ENCODE data around the gene FBXL19.

The FBXL19 gene

DNA sequence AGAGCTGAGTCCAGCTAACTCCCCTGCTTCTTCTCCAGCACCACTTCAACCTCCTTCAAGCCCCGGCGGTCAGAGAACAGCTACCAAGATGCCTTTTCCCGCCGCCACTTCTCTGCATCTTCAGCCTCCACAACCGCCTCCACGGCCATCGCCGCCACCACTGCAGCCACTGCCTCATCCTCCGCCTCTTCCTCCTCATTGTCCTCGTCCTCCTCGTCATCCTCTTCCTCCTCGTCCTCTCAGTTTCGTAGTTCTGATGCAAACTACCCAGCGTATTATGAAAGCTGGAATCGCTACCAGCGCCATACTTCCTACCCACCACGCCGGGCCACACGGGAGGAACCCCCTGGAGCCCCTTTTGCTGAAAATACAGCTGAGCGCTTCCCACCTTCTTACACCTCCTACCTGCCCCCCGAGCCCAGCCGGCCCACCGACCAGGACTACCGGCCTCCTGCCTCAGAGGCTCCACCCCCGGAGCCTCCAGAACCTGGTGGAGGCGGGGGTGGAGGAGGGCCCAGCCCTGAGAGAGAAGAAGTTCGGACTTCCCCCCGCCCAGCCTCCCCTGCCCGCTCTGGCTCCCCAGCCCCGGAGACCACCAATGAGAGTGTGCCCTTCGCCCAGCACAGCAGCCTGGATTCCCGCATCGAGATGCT is 41.3 kb downstream of the FBXL19 start:
- DNase-seq (ENCODE audit: low read depth, low spot score) = no peak

GRCh38 chr16:30965436-30965835 is 42.1 kb downstream of the FBXL19 start:
- DNase-seq (ENCODE audit: low read depth, low spot score) = no peak

DNA sequence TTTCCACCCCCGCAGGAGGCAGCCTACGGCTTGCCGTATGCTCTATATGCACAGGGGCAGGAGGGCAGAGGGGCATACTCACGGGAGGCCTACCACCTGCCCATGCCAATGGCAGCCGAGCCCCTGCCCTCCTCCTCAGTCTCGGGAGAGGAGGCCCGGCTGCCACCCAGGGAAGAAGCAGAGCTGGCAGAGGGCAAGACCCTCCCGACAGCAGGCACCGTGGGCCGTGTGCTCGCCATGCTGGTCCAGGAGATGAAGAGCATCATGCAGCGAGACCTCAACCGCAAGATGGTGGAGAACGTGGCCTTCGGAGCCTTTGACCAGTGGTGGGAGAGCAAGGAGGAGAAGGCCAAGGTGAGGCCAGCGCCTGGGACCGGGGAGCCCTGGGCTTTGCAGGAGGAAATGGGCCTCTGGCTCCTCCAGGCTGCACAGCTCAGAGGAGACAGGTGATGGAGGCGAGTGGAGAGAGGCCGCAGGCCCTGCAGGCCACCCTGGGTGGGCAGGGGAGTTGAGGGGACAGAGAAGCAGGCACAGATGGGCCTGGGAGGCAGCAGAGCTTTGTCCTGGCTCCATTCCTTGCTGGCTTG is 42.8 kb downstream of the FBXL19 start:
- DNase-seq (ENCODE audit: low read depth, low spot score) = no peak

DNA sequence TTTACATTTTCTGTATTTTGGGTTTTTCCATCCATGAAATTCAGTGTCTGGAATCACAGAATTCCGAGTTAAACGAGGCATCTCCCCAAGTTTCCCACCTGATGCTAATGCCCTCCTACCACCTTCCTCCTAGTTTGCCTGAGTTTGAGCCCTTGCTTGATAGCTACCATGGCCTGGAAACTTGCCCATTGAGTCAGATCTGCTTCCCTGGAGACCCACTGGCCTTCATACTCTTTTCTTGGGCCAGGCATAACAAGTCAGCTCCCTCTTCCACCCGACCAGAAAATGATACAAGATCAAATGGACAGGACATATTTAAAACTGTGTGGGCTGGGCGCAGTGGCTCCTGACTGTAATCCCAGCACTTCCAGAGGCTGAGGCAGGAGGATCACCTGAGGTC is 44.4 kb downstream of the FBXL19 start:
- no peak for DNase-seq (ENCODE audit: low read depth, low spot score)

GRCh38 chr16:30969246-30969842 is 46.0 kb downstream of the FBXL19 start:
- no peak for DNase-seq (ENCODE audit: low read depth, low spot score)

DNA sequence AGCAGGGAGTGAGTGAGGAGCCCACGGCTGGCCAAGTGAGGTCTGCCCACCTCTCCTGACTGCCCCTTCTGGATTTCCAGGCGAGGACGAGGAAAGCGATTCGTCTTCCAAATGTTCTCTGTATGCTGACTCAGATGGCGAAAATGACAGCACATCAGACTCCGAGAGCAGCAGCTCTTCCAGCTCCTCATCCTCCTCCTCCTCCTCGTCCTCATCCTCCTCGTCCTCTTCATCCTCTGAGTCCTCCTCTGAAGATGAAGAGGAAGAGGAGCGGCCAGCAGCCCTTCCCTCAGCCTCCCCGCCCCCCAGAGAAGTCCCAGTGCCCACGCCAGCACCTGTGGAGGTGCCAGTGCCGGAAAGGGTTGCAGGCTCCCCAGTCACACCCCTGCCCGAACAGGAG is 47.9 kb downstream of the FBXL19 start:
- no peak for DNase-seq (ENCODE audit: low read depth, low spot score)

GRCh38 chr16:30972872-30973271 is 49.5 kb downstream of the FBXL19 start:
- DNase-seq (ENCODE audit: low read depth, low spot score) = peak; percentile 63

GRCh38 chr16:30974348-30974747 is 51.0 kb downstream of the FBXL19 start:
- DNase-seq (ENCODE audit: low read depth, low spot score) = no peak

DNA sequence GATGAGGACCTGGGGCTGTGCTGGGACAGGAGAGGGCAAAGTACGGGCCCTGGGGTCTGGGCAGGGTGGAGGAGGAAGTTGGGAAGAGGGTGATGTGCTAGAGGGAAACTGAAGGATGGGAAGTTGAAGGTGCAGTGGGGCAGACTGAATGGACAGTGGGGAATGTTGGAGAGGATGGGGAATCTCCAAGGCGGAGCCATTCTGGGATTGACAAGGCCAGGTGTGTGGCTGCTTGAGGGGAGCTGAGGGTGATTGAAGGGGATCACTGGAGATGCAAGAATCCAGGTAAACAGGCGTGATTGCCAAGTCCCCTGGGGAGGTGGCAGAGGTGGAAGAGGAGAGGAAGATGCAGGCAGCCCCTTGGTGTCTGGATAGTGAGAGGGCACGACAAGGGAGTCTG is 53.1 kb downstream of the FBXL19 start:
- DNase-seq (ENCODE audit: low read depth, low spot score) = no peak

DNA sequence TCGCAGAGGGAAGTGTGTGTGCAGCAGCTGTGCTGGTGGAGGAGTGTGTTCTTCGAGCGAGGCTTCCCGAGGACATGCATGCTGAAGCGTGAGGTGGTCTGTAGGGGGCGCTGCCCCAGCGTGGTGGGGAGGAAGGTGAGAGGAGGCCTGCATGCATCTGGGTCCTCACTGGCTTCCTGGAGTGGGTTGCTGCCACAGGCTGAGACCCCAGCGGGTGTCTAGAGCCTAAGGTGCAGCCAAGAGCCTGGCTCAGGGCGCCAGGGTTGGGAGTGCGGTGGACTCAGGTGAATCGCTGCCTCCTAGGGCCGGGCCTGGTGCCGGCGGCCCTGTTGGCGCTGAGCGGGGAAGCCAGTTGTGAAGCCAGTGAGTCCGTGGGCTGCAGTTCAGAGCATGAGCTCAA is 54.1 kb downstream of the FBXL19 start:
- DNase-seq (ENCODE audit: low read depth, low spot score) = peak; percentile 45

DNA sequence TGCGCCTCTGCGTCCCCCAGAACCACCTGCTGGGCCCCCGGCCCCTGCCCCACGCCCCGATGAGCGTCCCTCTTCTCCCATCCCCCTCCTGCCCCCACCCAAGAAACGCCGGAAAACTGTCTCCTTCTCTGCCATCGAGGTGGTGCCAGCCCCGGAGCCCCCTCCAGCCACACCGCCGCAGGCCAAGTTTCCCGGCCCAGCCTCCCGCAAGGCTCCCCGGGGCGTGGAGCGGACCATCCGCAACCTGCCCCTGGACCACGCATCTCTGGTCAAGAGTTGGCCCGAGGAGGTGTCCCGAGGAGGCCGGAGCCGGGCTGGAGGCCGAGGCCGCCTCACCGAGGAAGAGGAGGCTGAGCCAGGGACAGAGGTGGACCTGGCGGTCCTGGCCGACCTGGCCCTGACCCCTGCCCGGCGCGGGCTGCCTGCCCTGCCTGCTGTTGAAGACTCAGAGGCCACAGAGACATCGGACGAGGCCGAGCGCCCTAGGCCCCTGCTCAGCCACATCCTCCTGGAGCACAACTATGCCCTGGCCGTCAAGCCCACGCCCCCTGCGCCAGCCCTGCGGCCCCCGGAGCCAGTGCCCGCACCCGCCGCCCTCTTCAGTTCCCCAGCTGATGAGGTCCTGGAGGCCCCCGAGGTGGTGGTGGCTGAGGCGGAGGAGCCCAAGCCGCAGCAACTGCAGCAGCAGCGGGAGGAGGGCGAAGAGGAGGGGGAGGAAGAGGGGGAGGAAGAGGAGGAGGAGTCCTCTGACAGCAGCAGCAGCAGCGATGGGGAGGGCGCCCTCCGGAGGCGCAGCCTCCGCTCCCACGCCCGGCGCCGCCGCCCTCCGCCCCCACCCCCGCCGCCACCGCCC is 56.0 kb downstream of the FBXL19 start:
- no peak for DNase-seq (ENCODE audit: low read depth, low spot score)

DNA sequence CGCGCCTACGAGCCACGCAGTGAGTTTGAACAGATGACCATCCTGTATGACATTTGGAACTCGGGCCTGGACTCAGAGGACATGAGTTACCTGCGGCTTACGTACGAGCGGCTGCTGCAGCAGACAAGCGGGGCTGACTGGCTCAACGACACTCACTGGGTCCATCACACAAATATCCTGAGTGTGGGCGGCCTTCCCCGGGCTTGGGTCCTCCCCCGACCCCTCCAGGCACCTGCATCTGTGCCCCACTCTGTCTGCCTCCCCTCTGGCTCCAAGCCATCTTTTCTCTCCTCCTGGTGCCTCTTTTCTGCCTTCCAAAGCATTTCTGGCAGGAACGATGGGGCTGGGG is 56.6 kb downstream of the FBXL19 start:
- DNase-seq (ENCODE audit: low read depth, low spot score) = no peak

DNA sequence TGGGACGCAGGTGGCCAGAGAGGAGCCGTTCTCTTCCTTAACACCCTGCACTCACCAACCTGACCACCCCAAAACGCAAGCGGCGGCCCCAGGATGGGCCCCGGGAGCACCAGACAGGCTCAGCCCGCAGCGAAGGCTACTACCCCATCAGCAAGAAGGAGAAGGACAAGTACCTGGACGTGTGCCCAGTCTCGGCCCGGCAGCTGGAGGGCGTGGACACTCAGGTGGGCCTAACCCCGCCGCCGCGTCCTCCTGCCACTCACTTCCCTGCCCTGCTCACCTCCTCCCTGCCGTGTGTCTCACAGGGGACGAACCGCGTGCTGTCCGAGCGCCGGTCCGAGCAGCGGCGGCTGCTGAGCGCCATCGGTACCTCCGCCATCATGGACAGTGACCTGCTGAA is 57.1 kb downstream of the FBXL19 start:
- DNase-seq (ENCODE audit: low read depth, low spot score) = no peak

DNA sequence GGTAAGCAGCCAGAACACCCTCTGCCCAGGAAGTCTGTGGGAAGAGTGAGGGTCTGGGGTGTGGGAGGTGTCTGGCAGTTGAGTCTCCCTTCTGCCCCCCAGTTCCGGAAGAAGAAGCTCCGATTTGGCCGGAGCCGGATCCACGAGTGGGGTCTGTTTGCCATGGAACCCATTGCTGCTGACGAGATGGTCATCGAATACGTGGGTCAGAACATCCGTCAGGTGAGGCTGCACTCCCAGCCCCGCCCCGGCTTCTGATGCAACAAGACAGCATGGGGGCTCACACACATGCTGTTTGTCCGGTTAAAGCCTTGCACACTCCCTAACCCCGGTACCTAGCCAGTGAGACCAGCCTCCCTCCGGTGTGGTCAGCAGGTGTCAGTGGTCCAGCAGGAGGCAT is 57.6 kb downstream of the FBXL19 start:
- DNase-seq (ENCODE audit: low read depth, low spot score) = no peak

DNA sequence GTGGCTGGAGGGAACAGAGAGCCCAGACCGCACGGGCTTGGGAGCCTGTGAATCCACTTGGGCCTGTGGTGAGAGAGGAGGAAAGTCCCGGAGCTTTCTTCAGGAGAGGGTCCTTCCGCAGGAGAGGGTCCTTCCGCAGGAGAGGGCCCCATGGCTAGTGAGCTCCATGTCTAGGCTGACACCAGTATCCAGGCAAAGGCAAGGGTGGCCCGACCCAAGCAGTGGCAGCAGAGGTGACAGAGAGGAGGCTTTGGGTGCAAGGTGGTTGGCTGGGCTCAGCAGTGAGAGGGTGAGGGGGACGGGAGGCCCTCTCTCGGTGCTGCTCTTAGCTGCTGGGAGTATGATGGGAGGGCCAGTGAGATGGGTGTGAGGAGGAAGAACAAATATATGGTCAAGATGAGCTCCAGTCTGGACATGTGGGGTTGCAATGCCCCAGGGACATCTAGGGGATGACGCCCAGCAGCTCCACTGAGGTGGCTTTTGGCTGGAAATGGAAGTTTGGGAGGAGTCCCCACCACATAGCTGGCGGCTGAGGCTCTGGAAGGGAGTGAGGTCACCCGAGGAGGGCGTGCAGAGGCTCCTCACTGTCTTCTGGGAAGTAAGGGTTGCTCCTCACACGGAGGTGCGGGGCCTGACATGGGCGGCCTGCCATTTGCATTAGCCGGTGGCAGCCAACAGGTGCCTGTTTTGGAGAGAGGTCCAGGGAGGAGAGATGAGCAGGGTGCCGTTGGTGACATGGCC is 59.3 kb downstream of the FBXL19 start:
- DNase-seq (ENCODE audit: low read depth, low spot score) = no peak

DNA sequence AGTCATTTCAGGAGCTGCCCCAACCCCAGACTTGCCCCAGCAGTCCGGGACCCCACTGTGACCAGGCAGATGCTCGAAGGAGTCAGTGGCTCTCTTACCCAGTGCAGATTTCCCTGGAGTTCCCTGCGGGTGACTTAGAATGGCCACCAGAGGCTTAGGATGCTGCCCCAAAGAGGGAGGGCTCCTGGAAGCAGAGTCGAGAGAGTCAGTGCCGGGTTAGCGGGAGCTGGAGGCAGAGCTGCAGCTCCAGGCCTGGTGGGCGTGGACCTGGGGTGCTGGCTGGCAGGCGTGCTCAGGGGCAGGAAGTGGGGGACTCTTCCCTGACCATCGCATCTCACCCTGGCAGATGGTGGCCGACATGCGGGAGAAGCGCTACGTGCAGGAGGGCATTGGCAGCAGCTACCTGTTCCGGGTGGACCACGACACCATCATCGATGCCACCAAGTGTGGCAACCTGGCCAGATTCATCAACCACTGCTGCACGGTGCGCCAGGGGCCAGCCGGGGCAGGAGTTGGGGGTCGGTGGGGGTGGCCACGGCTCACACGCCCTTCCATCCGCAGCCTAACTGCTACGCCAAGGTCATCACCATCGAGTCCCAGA is 60.0 kb downstream of the FBXL19 start:
- DNase-seq (ENCODE audit: low read depth, low spot score) = no peak

GRCh38 chr16:30983898-30984610 is 60.7 kb downstream of the FBXL19 start:
- DNase-seq (ENCODE audit: low read depth, low spot score) = no peak

DNA sequence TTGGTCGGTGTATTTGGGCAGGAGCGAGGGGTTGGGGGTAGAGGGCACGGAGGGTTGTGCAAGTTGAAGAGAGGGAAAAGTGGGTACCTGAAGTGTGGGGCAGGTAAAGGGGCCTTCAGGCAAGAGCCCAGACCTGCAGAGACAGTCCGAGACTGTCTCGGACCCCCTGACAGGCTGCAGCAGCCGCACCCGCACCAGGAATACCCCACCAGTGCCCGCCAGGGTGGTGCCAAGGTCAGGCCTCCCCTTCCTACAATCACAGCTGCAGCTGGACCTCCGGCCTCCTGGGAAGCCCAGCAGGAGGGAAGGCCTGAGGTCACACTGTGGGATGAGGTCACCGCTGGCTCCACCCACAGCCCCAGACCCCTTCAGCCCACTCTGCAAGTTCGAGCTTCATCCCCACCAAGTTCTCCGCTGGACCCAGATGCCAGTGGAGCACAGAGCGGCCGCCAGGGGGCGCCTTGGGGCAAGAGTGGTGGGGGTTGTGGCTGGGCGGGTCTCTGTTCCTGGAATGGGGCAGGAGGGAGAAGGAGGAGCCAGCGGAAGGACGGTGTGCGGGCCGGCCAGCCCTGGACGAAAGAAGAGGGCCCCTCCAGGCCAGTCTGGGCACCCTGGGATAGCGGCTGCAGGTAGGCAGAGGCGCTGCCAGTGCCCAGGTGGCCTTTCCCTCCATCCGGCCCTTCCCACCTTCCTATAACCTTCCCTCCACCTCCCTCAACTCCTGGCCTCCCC is 61.5 kb downstream of the FBXL19 start, which contains the start of gene HSD3B7:
Gene HSD3B7, plus strand, starts transcription at position 539 of the 732 bp plus-strand sequence. CDS start 452 bp downstream, outside the sequence.
- DNase-seq (ENCODE audit: low read depth, low spot score) = peak; percentile 97

GRCh38 chr16:30985401-30986128 is 62.2 kb downstream of the FBXL19 start:
- no peak for DNase-seq (ENCODE audit: low read depth, low spot score)

Measured in ELF-1 (cell line).